MCF 10A (cell line): ENCODE measurements around the gene CCDC85C. TPM values are rescaled to one million over a fixed set of nuclear protein-coding genes. Genes with fewer than 3 reads are reported as not detected.
A peak's percentile ranks its signal among the peaks of the same experiment; 100 is the strongest.

Experiments
- BruUV-seq: library from RNA; stranded (reverse); fragments of 400-500 nt; replicated peaks from 2 replicates; lab custom pipeline; 2021; lab: Mats Ljungman, UMichigan
- CTCF ChIA-PET: fragments of 300-600 bp; sonication (Branson Sonifier 250); formaldehyde crosslinking; extraction: SDS; loops from one replicate; lab custom pipeline; 2021; ENCODE audit warnings: antibody characterized with exemption, inconsistent platforms; lab: Yijun Ruan, JAX
- POLR2A ChIA-PET: fragments of 300-600, 350-650 bp; sonication (Branson Sonifier 250); formaldehyde crosslinking; extraction: SDS; loops from one replicate; lab custom pipeline; 2020; ENCODE audit warnings: antibody characterized with exemption, inconsistent platforms; lab: Yijun Ruan, JAX
- DNase-seq: peaks from one replicate; pipeline ENCODE4 v3.0.0-alpha.2; 2018; ENCODE audit not compliant: unreplicated experiment
- H3K27ac Mint-ChIP-seq: one replicate; pipeline ENCODE4 v1.8.0; 2022; ENCODE audit warnings: mild to moderate bottlenecking, low read depth, mixed read lengths; ENCODE audit not compliant: unreplicated experiment
- H3K27me3 Mint-ChIP-seq: one replicate; pipeline ENCODE4 v1.8.0; 2022; ENCODE audit warnings: mixed read lengths; ENCODE audit not compliant: insufficient read depth, unreplicated experiment
- H3K36me3 Mint-ChIP-seq: one replicate; pipeline ENCODE4 v1.8.0; 2022; ENCODE audit warnings: mild to moderate bottlenecking, moderate library complexity, mixed read lengths; ENCODE audit not compliant: insufficient read depth, unreplicated experiment
- H3K4me1 Mint-ChIP-seq: one replicate; pipeline ENCODE4 v1.8.0; 2022; ENCODE audit warnings: mixed read lengths; ENCODE audit not compliant: insufficient read depth, unreplicated experiment
- H3K4me3 Mint-ChIP-seq: one replicate; pipeline ENCODE4 v1.8.0; 2022; ENCODE audit warnings: mild to moderate bottlenecking, moderate library complexity, mixed read lengths; ENCODE audit not compliant: unreplicated experiment
- H3K9me3 Mint-ChIP-seq: one replicate; pipeline ENCODE4 v1.8.0; 2022; ENCODE audit warnings: mixed read lengths; ENCODE audit not compliant: unreplicated experiment
- intact Hi-C: fragments of 100-400 bp; cut with micrococcal nuclease; formaldehyde crosslinking; loops from 2 replicates; pipeline ENCODE4 v1.14.1; 2022
- total RNA-seq: library from RNA; stranded (reverse); gene quantifications from 2 replicates; pipeline ENCODE4 v1.2.3, GENCODE V29; 2022
- TF ChIP-seq, protein P1 (sequence below): fragments of 200-600 bp; IDR thresholded peaks from one replicate; pipeline ENCODE4 v1.8.0; 2022; ENCODE audit warnings: antibody characterized with exemption, mild to moderate bottlenecking; ENCODE audit not compliant: unreplicated experiment

The CCDC85C gene
- total RNA-seq, 1 experiment from 2014 or later: 29.9 TPM

DNA sequence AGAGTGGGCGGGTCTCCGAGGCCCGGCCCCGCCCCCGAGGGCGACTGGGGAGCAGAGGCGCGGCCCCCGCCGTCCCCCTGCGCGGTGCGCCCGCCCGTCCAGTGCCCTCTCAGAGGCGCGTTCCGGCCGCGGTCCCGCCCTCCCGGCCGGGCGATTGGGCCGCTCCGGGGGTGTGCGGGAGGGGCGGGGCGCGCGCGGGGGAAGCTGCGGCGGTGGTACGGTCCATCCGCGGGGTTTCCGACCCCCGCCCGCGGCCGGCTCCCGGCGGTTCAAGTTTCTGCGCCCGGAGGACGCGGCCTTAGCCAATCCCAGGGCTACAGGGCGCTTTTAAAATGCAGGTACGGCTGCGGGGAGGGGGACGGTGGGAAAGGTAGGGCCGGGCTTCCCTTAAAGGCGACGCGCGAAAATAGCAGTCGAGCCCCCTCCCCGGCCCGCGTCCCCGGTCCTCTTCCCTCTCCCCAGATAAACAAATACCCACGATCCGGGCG is 315 bp upstream of the CCDC85C start:
- H3K27ac Mint-ChIP-seq: peak overlapping the region; percentile 50
- intact Hi-C loops: loop anchor here (2.0 kb wide), 1 partner anchor 40 kb away; no protein-coding TSS in a partner anchor
- BruUV-seq: no TSS peak
- peaks cover 22% of the 10 kb centered on the region for H3K4me1 Mint-ChIP-seq
- CTCF ChIA-PET: interaction anchor here (0.7 to 1.5 kb wide), 3 partner anchors 15 to 33 kb away, joined by 3 to 6 read pairs (median 5); no protein-coding TSS in a partner anchor
- no peaks in the 10 kb centered on the region for H3K36me3 Mint-ChIP-seq
- peak overlapping the region; percentile 73 for H3K4me3 Mint-ChIP-seq
- POLR2A ChIA-PET: interaction anchor here (0.7 to 5.9 kb wide), 11 partner anchors 8 to 363 kb away, joined by 3 to 57 read pairs (median 5); partner anchors contain the start of genes CCNK, CYP46A1 and SETD3
- H3K9me3 Mint-ChIP-seq: no peaks in the 10 kb centered on the region
- TF ChIP-seq, protein P1, sequence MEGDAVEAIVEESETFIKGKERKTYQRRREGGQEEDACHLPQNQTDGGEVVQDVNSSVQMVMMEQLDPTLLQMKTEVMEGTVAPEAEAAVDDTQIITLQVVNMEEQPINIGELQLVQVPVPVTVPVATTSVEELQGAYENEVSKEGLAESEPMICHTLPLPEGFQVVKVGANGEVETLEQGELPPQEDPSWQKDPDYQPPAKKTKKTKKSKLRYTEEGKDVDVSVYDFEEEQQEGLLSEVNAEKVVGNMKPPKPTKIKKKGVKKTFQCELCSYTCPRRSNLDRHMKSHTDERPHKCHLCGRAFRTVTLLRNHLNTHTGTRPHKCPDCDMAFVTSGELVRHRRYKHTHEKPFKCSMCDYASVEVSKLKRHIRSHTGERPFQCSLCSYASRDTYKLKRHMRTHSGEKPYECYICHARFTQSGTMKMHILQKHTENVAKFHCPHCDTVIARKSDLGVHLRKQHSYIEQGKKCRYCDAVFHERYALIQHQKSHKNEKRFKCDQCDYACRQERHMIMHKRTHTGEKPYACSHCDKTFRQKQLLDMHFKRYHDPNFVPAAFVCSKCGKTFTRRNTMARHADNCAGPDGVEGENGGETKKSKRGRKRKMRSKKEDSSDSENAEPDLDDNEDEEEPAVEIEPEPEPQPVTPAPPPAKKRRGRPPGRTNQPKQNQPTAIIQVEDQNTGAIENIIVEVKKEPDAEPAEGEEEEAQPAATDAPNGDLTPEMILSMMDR: no peak
- H3K27me3 Mint-ChIP-seq: no peaks in the 10 kb centered on the region
- DNase-seq: peak; percentile 94

DNA sequence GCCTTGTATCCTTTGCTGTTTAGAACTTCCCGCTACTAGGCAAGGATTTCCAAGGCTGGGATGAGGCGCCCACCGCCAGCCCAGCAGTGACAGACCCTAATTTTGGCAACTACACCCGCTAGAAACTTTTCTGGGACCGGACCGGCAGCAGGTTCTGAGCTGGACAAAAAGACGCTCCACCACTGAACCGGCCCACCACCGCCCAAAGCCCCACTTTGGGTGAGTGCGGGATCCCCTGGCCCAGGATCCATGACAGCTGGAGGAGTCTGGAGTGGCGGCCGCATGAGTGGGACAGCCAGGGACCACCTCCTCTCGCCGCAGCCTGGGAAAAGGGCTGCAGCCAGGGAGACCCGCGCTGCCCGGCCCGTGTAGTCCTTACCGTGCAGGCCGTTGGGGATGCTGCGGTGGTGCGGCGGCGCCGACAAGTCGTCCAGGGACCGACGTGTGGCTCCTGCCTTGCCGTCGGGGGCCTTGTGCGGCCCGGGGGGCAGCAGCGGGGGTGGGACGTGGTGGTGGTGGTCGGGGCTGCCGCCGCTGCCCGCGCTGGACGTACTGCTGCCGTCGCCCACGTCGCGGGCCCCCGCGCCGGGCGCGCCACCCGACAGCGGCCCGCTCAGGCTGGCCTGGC is 1.1 kb downstream of the CCDC85C start:
- Mint-ChIP-seq H3K4me3 (peak overlapping the region; percentile 72), H3K27me3 (no peaks in the 10 kb centered on the region), H3K4me1 (peaks cover 22% of the 10 kb centered on the region), H3K27ac (no peak overlapping the region), H3K9me3 (no peaks in the 10 kb centered on the region), H3K36me3 (no peaks in the 10 kb centered on the region)
- DNase-seq: no peak
- TF ChIP-seq, protein P1: no peak
- POLR2A ChIA-PET: interaction anchor here (1.7 to 5.9 kb wide), 3 partner anchors 9 to 121 kb away, joined by 8 to 57 read pairs (median 32); partner anchors contain the start of genes CCNK and SETD3
- no TSS peak for BruUV-seq
- CTCF ChIA-PET: interaction anchor here (0.6 to 2.8 kb wide), 6 partner anchors 17 to 118 kb away, joined by 3 to 18 read pairs (median 3); no protein-coding TSS in a partner anchor
- intact Hi-C loops: no loop called here

DNA sequence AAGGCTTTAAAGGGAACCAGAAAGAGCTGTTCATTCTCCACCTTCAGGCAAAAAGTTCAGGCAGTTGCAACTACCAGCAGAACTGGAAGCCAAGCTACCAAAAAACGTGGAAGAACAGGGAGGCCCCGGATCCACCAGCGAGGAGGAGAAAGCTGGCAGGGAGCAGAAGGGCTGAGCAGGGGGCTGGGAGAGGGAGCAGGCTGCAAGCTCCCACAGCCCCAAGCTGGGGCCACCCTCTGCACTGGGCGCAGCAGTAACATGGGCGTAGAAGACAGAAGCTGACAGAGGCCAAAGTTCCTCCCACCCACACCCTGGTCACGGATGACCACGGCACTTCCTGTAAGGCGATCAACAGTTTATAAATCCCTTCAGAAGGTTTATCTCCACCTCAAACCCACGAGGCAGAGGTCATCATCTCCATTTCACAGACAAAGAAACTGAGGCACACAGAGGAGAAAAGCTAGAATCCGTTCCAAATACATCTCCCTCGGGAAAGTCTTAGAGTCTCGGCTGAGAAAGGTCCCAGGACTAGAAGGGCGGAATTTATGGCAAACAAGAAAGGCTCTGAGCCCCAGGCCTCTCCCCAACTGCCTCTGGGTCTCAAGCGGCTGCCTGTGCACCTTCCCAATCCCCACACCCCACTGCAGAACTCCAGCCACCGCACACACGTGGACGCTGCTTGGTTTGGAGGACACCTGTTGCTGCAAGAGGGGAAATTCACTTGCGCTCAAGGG is 1.8 kb downstream of the CCDC85C start:
- ChIA-PET POLR2A (interaction anchor here (1.0 to 5.9 kb wide), 4 partner anchors 28 to 121 kb away, joined by 3 to 57 read pairs (median 4); partner anchors contain the start of genes CCNK and SETD3), CTCF (interaction anchor here (0.7 to 2.8 kb wide), 8 partner anchors 9 to 118 kb away, joined by 3 to 18 read pairs (median 4); no protein-coding TSS in a partner anchor)
- H3K27ac Mint-ChIP-seq: no peak overlapping the region
- peak; percentile 33 for DNase-seq
- H3K36me3 Mint-ChIP-seq: no peaks in the 10 kb centered on the region
- no peaks in the 10 kb centered on the region for H3K27me3 Mint-ChIP-seq
- TF ChIP-seq, protein P1: no peak
- BruUV-seq: TSS peak; percentile 24
- no peaks in the 10 kb centered on the region for H3K9me3 Mint-ChIP-seq
- peak overlapping the region; percentile 72 for H3K4me3 Mint-ChIP-seq
- peaks cover 22% of the 10 kb centered on the region for H3K4me1 Mint-ChIP-seq
- intact Hi-C loops: no loop called here
